ENCODE data around the gene SPRR2G.
"Not testable (repeated sequence)": the region's sequence is repeated elsewhere in the genome, so short reads cannot be mapped to it uniquely, and the experiment has no call there.

The SPRR2G gene

GRCh38 chr1:153150846-153151245 is at the start of gene SPRR2G:
Gene SPRR2G, minus strand, starts transcription at chr1:153150890. Its CDS starts 780 bp downstream, at chr1:153150110.
- no peak for DNase-seq (ENCODE audit: low read depth in 2 of 2)

- DNase-seq (ENCODE audit: low read depth in 2 of 2) = no peak
Measured at GRCh38 chr1:153195216-153195615, 44.5 kb upstream of the SPRR2G start.

GRCh38 chr1:153194331-153195050 is 43.8 kb upstream of the SPRR2G start:
- DNase-seq (ENCODE audit: low read depth in 2 of 2) = no peak

- no peak for DNase-seq (ENCODE audit: low read depth in 2 of 2)
Measured at GRCh38 chr1:153192697-153193096, 42.0 kb upstream of the SPRR2G start.

- no peak for DNase-seq (ENCODE audit: low read depth in 2 of 2)
Measured at GRCh38 chr1:153190373-153190772, 39.7 kb upstream of the SPRR2G start.

- DNase-seq (ENCODE audit: low read depth in 2 of 2) = not testable (repeated sequence)
Measured at GRCh38 chr1:153188301-153188700, 37.6 kb upstream of the SPRR2G start.

- DNase-seq (ENCODE audit: low read depth in 2 of 2) = no peak
Measured at GRCh38 chr1:153180556-153180955, 29.9 kb upstream of the SPRR2G start.

- DNase-seq (ENCODE audit: low read depth in 2 of 2) = no peak
Measured at GRCh38 chr1:153178922-153179321, 28.2 kb upstream of the SPRR2G start.

- no peak for DNase-seq (ENCODE audit: low read depth in 2 of 2)
Measured at GRCh38 chr1:153174624-153175023, 23.9 kb upstream of the SPRR2G start.

- DNase-seq (ENCODE audit: low read depth in 2 of 2) = no peak
Measured at GRCh38 chr1:153168686-153169085, 18.0 kb upstream of the SPRR2G start.

GRCh38 chr1:153155541-153155940 is 4.9 kb upstream of the SPRR2G start:
- no peak for DNase-seq (ENCODE audit: low read depth in 2 of 2)

GRCh38 chr1:153152481-153152880 is 1.8 kb upstream of the SPRR2G start:
- no peak for DNase-seq (ENCODE audit: low read depth in 2 of 2)

GRCh38 chr1:153141377-153141776 is 9.3 kb downstream of the SPRR2G start:
- DNase-seq (ENCODE audit: low read depth in 2 of 2) = no peak

- DNase-seq (ENCODE audit: low read depth in 2 of 2) = no peak
Measured at GRCh38 chr1:153140484-153140883, 10.2 kb downstream of the SPRR2G start.

- no peak for DNase-seq (ENCODE audit: low read depth in 2 of 2)
Measured at GRCh38 chr1:153133743-153134142, 16.9 kb downstream of the SPRR2G start.

- DNase-seq (ENCODE audit: low read depth in 2 of 2) = no peak
Measured at GRCh38 chr1:153133267-153133666, 17.4 kb downstream of the SPRR2G start.

- not testable (repeated sequence) for DNase-seq (ENCODE audit: low read depth in 2 of 2)
Measured at GRCh38 chr1:153128688-153129087, 22.0 kb downstream of the SPRR2G start.

- no peak for DNase-seq (ENCODE audit: low read depth in 2 of 2)
Measured at GRCh38 chr1:153127296-153127695, 23.4 kb downstream of the SPRR2G start.

- no peak for DNase-seq (ENCODE audit: low read depth in 2 of 2)
Measured at GRCh38 chr1:153125536-153125935, 25.2 kb downstream of the SPRR2G start.

- not testable (repeated sequence) for DNase-seq (ENCODE audit: low read depth in 2 of 2)
Measured at GRCh38 chr1:153123793-153124192, 26.9 kb downstream of the SPRR2G start.

- no peak for DNase-seq (ENCODE audit: low read depth in 2 of 2)
Measured at GRCh38 chr1:153122831-153123421, 27.8 kb downstream of the SPRR2G start.

- no peak for DNase-seq (ENCODE audit: low read depth in 2 of 2)
Measured at GRCh38 chr1:153120945-153121344, 29.7 kb downstream of the SPRR2G start.

GRCh38 chr1:153119491-153119971 is 31.2 kb downstream of the SPRR2G start:
- DNase-seq (ENCODE audit: low read depth in 2 of 2) = no peak

Data from stimulated activated CD8-positive, alpha-beta memory T cell treated with anti-CD3 and anti-CD28 coated beads, Interleukin-7, amount 100 ng/mL, for 1 hour (primary cell).